SK-N-SH treated with all-trans-retinoic acid at 6 μM for 48 hours (cell line): ENCODE data around the gene ST6GALNAC3.

Experiments used
- ATAC-seq: fragments of 200-7000 bp; cut with Tn5 transposase; 3 replicates; pipeline ENCODE4 v1.9.1; 2020; ENCODE audit warnings: mild to moderate bottlenecking, moderate library complexity
- ARNTL ChIP-seq: fragments of 450-650 bp; formaldehyde crosslinking; IDR thresholded peaks from 2 replicates; pipeline ENCODE4 v1.5.0; 2020; ENCODE audit warnings: low read depth, mild to moderate bottlenecking, moderate library complexity, borderline replicate concordance
- BACH2 ChIP-seq: fragments of 250-450 bp; sonication (Bioruptor Pico); IDR thresholded peaks from 2 replicates; pipeline ENCODE4 v1.9.0; 2021; ENCODE audit warnings: mild to moderate bottlenecking, borderline replicate concordance
- CSDC2 ChIP-seq: fragments of 250-450 bp; sonication (Bioruptor Pico); IDR thresholded peaks from 2 replicates; pipeline ENCODE4 v1.5.0; 2020; ENCODE audit warnings: mild to moderate bottlenecking, moderate library complexity
- ESRRG ChIP-seq: fragments of 250-450 bp; sonication (Bioruptor Pico); IDR thresholded peaks from 2 replicates; pipeline ENCODE4 v1.6.1; 2021; ENCODE audit warnings: mild to moderate bottlenecking
- GLIS3 ChIP-seq: fragments of 250-450 bp; sonication (Bioruptor Pico); IDR thresholded peaks from 2 replicates; pipeline ENCODE4 v1.5.0; 2020; ENCODE audit warnings: mild to moderate bottlenecking, moderate library complexity
- ISL1 ChIP-seq: fragments of 250-450 bp; sonication (Bioruptor Pico); IDR thresholded peaks from 2 replicates; pipeline ENCODE4 v2.1.2; 2022; ENCODE audit warnings: mild to moderate bottlenecking, moderate library complexity
- PPARA ChIP-seq: fragments of 250-450 bp; sonication (Bioruptor Pico); IDR thresholded peaks from 2 replicates; pipeline ENCODE4 v1.5.0; 2020; ENCODE audit warnings: mild to moderate bottlenecking, borderline replicate concordance
- SNAI2 ChIP-seq: fragments of 250-450 bp; sonication (Bioruptor Pico); IDR thresholded peaks from 2 replicates; pipeline ENCODE4 v1.5.0; 2020; ENCODE audit warnings: mild to moderate bottlenecking, moderate library complexity
- TCF4 ChIP-seq: fragments of 250-450 bp; sonication (Bioruptor Pico); IDR thresholded peaks from 2 replicates; pipeline ENCODE4 v1.8.0; 2021; ENCODE audit warnings: mild to moderate bottlenecking, moderate library complexity, borderline replicate concordance
- TOX ChIP-seq: fragments of 250-450 bp; sonication (Bioruptor Pico); IDR thresholded peaks from 2 replicates; pipeline ENCODE4 v1.8.0; 2021; ENCODE audit warnings: mild to moderate bottlenecking, moderate library complexity, borderline replicate concordance
- ZC3H10 ChIP-seq: fragments of 250-450 bp; sonication (Bioruptor Pico); IDR thresholded peaks from 2 replicates; pipeline ENCODE4 v1.5.1; 2021; ENCODE audit warnings: mild to moderate bottlenecking, moderate library complexity
- ZFP3 ChIP-seq: fragments of 250-450 bp; sonication (Bioruptor Pico); IDR thresholded peaks from 2 replicates; pipeline ENCODE4 v1.5.0; 2020; ENCODE audit warnings: mild to moderate bottlenecking, moderate library complexity
- ZFP30 ChIP-seq: fragments of 450-650 bp; formaldehyde crosslinking; IDR thresholded peaks from 2 replicates; pipeline ENCODE4 v1.5.0; 2022; ENCODE audit warnings: mild to moderate bottlenecking, moderate library complexity
- ZNF565 ChIP-seq: fragments of 450-650 bp; formaldehyde crosslinking; conservative IDR thresholded peaks from 2 replicates; pipeline ENCODE4 v1.5.0; 2020; ENCODE audit warnings: low read depth, mild to moderate bottlenecking, moderate library complexity
- ZNF70 ChIP-seq: fragments of 450-650 bp; formaldehyde crosslinking; IDR thresholded peaks from 2 replicates; pipeline ENCODE4 v1.5.0; 2020; ENCODE audit warnings: mild to moderate bottlenecking, moderate library complexity
- ZNF8 ChIP-seq: fragments of 450-650 bp; formaldehyde crosslinking; IDR thresholded peaks from 2 replicates; pipeline ENCODE4 v1.5.0; 2020; ENCODE audit warnings: mild to moderate bottlenecking, moderate library complexity
- TF ChIP-seq, protein P1 (sequence below): fragments of 250-450 bp; sonication (Bioruptor Pico); IDR thresholded peaks from 2 replicates; pipeline ENCODE4 v1.5.1; 2021; ENCODE audit warnings: mild to moderate bottlenecking, moderate library complexity
- TF ChIP-seq, protein P2 (sequence below): fragments of 250-450 bp; sonication (Bioruptor Pico); IDR thresholded peaks from 2 replicates; pipeline ENCODE4 v1.5.0; 2020; ENCODE audit warnings: mild to moderate bottlenecking, moderate library complexity
- TF ChIP-seq, protein P3 (sequence below): fragments of 250-450 bp; sonication (Bioruptor Pico); IDR thresholded peaks from 2 replicates; pipeline ENCODE4 v1.5.1; 2020; ENCODE audit warnings: low read depth, mild to moderate bottlenecking, moderate library complexity
- TF ChIP-seq, protein P4 (sequence below): fragments of 250-450 bp; sonication (Bioruptor Pico); IDR thresholded peaks from 2 replicates; pipeline ENCODE4 v1.8.0; 2021; ENCODE audit warnings: low read depth, mild to moderate bottlenecking, moderate library complexity, borderline replicate concordance
- TF ChIP-seq, protein P5 (sequence below): fragments of 250-450 bp; sonication (Bioruptor Pico); IDR thresholded peaks from 2 replicates; pipeline ENCODE4 v1.8.0; 2020; ENCODE audit warnings: mild to moderate bottlenecking, moderate library complexity, borderline replicate concordance

Gene ST6GALNAC3

DNA sequence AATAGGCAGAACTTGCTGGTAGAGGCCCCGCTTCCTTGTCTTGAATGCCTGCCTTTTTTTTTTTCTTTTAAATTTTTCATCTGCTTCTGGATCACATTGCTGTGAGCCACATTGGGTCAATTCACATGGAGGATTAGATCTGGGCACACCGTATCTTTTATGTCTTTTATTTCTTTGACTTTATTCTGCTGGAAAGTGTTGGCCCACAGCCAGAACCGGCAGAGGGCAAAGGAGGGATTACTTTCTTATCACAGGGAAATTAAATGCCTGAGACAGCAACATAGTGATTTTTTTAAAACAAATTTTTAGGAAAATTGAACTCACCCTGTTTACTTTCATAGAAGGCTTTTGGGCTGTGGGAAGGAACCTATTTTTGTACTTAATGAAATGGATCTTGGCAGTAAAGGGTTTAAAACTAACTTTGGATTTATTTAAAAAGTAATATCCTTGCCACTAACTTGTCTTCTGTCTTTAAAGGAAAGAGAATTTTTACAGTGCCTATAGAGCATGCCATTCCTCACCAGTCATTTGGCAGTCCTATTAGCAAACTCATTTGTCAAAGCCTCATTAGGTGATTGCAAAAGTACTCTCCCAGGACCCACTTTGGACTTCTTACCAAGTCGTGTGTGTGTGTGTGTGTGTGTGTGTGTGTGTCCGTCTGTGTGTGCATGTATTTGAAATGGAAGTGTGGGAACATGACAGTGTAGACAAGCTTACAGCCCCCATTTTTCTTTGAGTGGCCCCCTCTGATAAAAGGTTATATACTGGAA, 68.4 kb downstream of the ST6GALNAC3 start:
- ATAC-seq: peak; percentile 17; the same call in 2 of the 3 replicates
- TF ChIP-seq ISL1 (CRISPR knock-in tag): peak; percentile 63
- no peak for TF ChIP-seq ARNTL (CRISPR knock-in tag)

DNA sequence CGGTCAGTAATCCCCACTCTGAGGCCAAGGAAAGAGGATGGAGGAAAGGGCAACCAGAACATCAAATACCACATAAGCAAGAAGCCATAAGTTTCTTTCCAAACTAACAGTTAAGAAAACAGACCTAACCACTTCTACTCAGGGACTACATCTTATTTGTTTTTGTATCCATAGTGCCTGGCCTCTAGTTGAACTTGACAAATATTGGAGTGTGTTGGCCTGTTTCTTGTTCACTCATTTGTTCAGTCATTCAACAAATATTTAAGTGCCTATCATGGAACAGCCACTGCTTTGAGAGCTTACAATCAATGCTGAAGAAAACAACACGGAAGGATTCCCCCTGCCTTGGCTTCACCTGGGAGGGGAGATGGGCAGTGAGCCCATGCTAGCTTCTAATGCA, 69.7 kb downstream of the ST6GALNAC3 start:
- TF ChIP-seq SNAI2 (CRISPR knock-in tag) (no peak), ZNF8 (no peak), CSDC2 (CRISPR knock-in tag) (no peak)
- TF ChIP-seq, protein P1, sequence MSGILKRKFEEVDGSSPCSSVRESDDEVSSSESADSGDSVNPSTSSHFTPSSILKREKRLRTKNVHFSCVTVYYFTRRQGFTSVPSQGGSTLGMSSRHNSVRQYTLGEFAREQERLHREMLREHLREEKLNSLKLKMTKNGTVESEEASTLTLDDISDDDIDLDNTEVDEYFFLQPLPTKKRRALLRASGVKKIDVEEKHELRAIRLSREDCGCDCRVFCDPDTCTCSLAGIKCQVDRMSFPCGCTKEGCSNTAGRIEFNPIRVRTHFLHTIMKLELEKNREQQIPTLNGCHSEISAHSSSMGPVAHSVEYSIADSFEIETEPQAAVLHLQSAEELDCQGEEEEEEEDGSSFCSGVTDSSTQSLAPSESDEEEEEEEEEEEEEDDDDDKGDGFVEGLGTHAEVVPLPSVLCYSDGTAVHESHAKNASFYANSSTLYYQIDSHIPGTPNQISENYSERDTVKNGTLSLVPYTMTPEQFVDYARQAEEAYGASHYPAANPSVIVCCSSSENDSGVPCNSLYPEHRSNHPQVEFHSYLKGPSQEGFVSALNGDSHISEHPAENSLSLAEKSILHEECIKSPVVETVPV: no peak
- TF ChIP-seq, protein P2, sequence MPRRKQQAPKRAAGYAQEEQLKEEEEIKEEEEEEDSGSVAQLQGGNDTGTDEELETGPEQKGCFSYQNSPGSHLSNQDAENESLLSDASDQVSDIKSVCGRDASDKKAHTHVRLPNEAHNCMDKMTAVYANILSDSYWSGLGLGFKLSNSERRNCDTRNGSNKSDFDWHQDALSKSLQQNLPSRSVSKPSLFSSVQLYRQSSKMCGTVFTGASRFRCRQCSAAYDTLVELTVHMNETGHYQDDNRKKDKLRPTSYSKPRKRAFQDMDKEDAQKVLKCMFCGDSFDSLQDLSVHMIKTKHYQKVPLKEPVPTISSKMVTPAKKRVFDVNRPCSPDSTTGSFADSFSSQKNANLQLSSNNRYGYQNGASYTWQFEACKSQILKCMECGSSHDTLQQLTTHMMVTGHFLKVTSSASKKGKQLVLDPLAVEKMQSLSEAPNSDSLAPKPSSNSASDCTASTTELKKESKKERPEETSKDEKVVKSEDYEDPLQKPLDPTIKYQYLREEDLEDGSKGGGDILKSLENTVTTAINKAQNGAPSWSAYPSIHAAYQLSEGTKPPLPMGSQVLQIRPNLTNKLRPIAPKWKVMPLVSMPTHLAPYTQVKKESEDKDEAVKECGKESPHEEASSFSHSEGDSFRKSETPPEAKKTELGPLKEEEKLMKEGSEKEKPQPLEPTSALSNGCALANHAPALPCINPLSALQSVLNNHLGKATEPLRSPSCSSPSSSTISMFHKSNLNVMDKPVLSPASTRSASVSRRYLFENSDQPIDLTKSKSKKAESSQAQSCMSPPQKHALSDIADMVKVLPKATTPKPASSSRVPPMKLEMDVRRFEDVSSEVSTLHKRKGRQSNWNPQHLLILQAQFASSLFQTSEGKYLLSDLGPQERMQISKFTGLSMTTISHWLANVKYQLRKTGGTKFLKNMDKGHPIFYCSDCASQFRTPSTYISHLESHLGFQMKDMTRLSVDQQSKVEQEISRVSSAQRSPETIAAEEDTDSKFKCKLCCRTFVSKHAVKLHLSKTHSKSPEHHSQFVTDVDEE (CRISPR knock-in tag): no peak
- no peak for ATAC-seq

DNA sequence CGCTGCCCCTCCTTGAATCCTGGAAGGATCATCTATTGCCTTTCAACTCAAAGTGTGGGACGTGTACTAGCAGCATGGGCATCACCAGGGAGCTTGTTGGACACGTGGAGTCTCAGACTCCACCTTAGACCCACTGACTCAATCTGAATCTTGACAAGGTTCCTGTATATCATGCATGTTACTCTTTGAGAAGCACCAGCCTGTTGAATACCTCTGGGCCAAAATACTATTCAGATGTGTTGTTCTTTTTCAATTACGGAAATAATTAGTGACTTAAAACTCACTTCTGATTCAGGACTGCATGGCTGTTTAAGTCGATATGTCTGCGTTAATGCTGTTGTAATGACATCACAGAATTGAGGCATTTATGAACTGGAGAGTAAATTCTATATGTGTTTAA, 70.8 kb downstream of the ST6GALNAC3 start:
- ATAC-seq: no peak
- no peak for TF ChIP-seq PPARA (CRISPR knock-in tag)
- TF ChIP-seq, protein P3, sequence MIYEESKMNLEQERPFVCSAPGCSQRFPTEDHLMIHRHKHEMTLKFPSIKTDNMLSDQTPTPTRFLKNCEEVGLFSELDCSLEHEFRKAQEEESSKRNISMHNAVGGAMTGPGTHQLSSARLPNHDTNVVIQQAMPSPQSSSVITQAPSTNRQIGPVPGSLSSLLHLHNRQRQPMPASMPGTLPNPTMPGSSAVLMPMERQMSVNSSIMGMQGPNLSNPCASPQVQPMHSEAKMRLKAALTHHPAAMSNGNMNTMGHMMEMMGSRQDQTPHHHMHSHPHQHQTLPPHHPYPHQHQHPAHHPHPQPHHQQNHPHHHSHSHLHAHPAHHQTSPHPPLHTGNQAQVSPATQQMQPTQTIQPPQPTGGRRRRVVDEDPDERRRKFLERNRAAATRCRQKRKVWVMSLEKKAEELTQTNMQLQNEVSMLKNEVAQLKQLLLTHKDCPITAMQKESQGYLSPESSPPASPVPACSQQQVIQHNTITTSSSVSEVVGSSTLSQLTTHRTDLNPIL: no peak
- TF ChIP-seq TOX (CRISPR knock-in tag): no peak
- no peak for TF ChIP-seq ZNF565
- TF ChIP-seq GLIS3: no peak
- no peak for TF ChIP-seq ESRRG
- TF ChIP-seq, protein P4, sequence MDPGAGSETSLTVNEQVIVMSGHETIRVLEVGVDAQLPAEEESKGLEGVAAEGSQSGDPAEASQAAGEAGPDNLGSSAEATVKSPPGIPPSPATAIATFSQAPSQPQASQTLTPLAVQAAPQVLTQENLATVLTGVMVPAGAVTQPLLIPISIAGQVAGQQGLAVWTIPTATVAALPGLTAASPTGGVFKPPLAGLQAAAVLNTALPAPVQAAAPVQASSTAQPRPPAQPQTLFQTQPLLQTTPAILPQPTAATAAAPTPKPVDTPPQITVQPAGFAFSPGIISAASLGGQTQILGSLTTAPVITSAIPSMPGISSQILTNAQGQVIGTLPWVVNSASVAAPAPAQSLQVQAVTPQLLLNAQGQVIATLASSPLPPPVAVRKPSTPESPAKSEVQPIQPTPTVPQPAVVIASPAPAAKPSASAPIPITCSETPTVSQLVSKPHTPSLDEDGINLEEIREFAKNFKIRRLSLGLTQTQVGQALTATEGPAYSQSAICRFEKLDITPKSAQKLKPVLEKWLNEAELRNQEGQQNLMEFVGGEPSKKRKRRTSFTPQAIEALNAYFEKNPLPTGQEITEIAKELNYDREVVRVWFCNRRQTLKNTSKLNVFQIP (CRISPR knock-in tag): no peak
- no peak for TF ChIP-seq ZFP3 (CRISPR knock-in tag)
- no peak for TF ChIP-seq ARNTL (CRISPR knock-in tag)
- TF ChIP-seq ZC3H10 (CRISPR knock-in tag): no peak
- no peak for TF ChIP-seq TCF4 (CRISPR knock-in tag)
- no peak for TF ChIP-seq CSDC2 (CRISPR knock-in tag)
- TF ChIP-seq, protein P5, sequence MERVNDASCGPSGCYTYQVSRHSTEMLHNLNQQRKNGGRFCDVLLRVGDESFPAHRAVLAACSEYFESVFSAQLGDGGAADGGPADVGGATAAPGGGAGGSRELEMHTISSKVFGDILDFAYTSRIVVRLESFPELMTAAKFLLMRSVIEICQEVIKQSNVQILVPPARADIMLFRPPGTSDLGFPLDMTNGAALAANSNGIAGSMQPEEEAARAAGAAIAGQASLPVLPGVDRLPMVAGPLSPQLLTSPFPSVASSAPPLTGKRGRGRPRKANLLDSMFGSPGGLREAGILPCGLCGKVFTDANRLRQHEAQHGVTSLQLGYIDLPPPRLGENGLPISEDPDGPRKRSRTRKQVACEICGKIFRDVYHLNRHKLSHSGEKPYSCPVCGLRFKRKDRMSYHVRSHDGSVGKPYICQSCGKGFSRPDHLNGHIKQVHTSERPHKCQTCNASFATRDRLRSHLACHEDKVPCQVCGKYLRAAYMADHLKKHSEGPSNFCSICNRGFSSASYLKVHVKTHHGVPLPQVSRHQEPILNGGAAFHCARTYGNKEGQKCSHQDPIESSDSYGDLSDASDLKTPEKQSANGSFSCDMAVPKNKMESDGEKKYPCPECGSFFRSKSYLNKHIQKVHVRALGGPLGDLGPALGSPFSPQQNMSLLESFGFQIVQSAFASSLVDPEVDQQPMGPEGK: no peak
- TF ChIP-seq BACH2 (CRISPR knock-in tag): no peak
- TF ChIP-seq ZFP30: no peak
- no peak for TF ChIP-seq ZNF70 (CRISPR knock-in tag)
- no peak for TF ChIP-seq SNAI2 (CRISPR knock-in tag)
